B cell (primary cell): ENCODE results near the gene TRPC6. TPM values are rescaled to one million over a fixed set of nuclear protein-coding genes. Genes with fewer than 3 reads are reported as not detected.

Experiments
- ATAC-seq: fragments of 200-7000 bp; cut with Tn5 transposase; one replicate; pipeline ENCODE4 v1.10.0; 2021; ENCODE audit warnings: low read depth, mild to moderate bottlenecking, moderate number of reproducible peaks, moderate library complexity
- CTCF ChIA-PET: fragments of 350-600 bp; sonication (Branson Sonifier 250); formaldehyde crosslinking; loops from one replicate; lab custom pipeline; 2021; ENCODE audit warnings: antibody characterized with exemption, inconsistent platforms; lab: Charles Lee
- POLR2A ChIA-PET: fragments of 350-600 bp; sonication (Branson Sonifier 250); formaldehyde crosslinking; loops from one replicate; lab custom pipeline; 2021; ENCODE audit warnings: antibody characterized with exemption; lab: Charles Lee
- DNase-seq: peaks from one replicate; pipeline ENCODE4 v3.0.0; 2013
- H2AFZ ChIP-seq: 2 replicates; pipeline ENCODE4 v1.6.1; 2012; ENCODE audit warnings: mild to moderate bottlenecking, low read depth, low read length; ENCODE audit not compliant: insufficient read depth, poor library complexity, severe bottlenecking
- H3K27ac ChIP-seq, 2 donors: 1 replicate in 1 of 2; 2 replicates in 1 of 2; pipeline ENCODE4 v1.5.1; 2012 to 2013; ENCODE audit warnings: low read length in 2 of 2, mild to moderate bottlenecking in 2 of 2, moderate library complexity in 1 of 2
- H3K27me3 ChIP-seq, 4 experiments: fragments of 200-600 bp in 1 of 4; sonication (generic) in 1 of 4; replicated peaks in 1 of 4; 1 replicate in 2 of 4; 2 replicates in 2 of 4; pipeline versions ENCODE4 v1.6.1 to v1.7.0; 2013 to 2016; ENCODE audit warnings: low read length in 3 of 4, mild to moderate bottlenecking in 2 of 4, mixed read lengths in 1 of 4, moderate library complexity in 1 of 4; ENCODE audit not compliant: insufficient read depth in 4 of 4, control insufficient read depth in 3 of 4; ENCODE audit errors: control extremely low read depth in 1 of 4
- H3K36me3 ChIP-seq, 2 experiments: replicated peaks in 1 of 2; 1 replicate in 1 of 2; 2 replicates in 1 of 2; pipeline versions ENCODE4 v1.6.1 to v1.7.1; 2013; ENCODE audit warnings: low read length in 1 of 2; ENCODE audit not compliant: insufficient read depth in 2 of 2, control insufficient read depth in 1 of 2; ENCODE audit errors: control extremely low read depth in 1 of 2, extremely low read depth in 1 of 2
- H3K4me1 ChIP-seq, 2 donors: fragments of 200-600 bp in 1 of 2; sonication (generic) in 1 of 2; 1 replicate in 1 of 2; 2 replicates in 1 of 2; pipeline versions ENCODE4 v1.5.1 to v1.6.1; 2013 to 2017; ENCODE audit warnings: low read length in 2 of 2; ENCODE audit not compliant: control insufficient read depth in 2 of 2, insufficient read depth in 2 of 2
- H3K4me2 ChIP-seq: replicated peaks from 2 replicates; pipeline ENCODE3; 2012; ENCODE audit warnings: mild to moderate bottlenecking, low read depth, low read length; ENCODE audit not compliant: poor library complexity, severe bottlenecking
- H3K4me3 ChIP-seq, 5 experiments: fragments of 200-600 bp in 1 of 5; sonication (generic) in 1 of 5; 1 replicate in 3 of 5; 2 replicates in 2 of 5; pipeline versions ENCODE4 v1.5.1 to v1.7.0; 2011 to 2016; ENCODE audit warnings: low read length in 4 of 5, mild to moderate bottlenecking in 4 of 5, low read depth in 2 of 5, control low read depth in 1 of 5, moderate library complexity in 1 of 5; ENCODE audit not compliant: insufficient read depth in 1 of 5; ENCODE audit errors: control extremely low read depth in 1 of 5, extremely low read depth in 1 of 5
- H3K79me2 ChIP-seq: fragments of 200-600 bp; sonication (generic); one replicate; pipeline ENCODE4 v1.6.0; 2016; ENCODE audit warnings: low read length; ENCODE audit not compliant: control insufficient read depth, insufficient read depth
- H3K9ac ChIP-seq: fragments of 200-600 bp; sonication (generic); 2 replicates; pipeline ENCODE4 v1.6.1; 2017; ENCODE audit warnings: mild to moderate bottlenecking, low read length, moderate library complexity
- H3K9me3 ChIP-seq, 3 donors: one replicate each; pipeline versions ENCODE4 v1.6.1 to v1.7.1; 2013; ENCODE audit warnings: low read length in 2 of 3; ENCODE audit not compliant: control insufficient read depth in 2 of 3, insufficient read depth in 1 of 3; ENCODE audit errors: control extremely low read depth in 1 of 3
- H4K20me1 ChIP-seq: 2 replicates; pipeline ENCODE4 v1.6.0; 2012; ENCODE audit warnings: mild to moderate bottlenecking, low read length; ENCODE audit not compliant: insufficient read depth, control insufficient read depth, poor library complexity, severe bottlenecking
- H3K27ac Mint-ChIP-seq: one replicate; pipeline ENCODE4 v1.8.0; 2021; ENCODE audit warnings: mixed read lengths
- H3K27me3 Mint-ChIP-seq: one replicate; pipeline ENCODE4 v1.8.0; 2021; ENCODE audit warnings: mixed read lengths
- H3K4me1 Mint-ChIP-seq: one replicate; pipeline ENCODE4 v1.8.0; 2021; ENCODE audit warnings: mixed read lengths
- H3K4me3 Mint-ChIP-seq: one replicate; pipeline ENCODE4 v1.8.0; 2021; ENCODE audit warnings: mixed read lengths
- H3K9me3 Mint-ChIP-seq: one replicate; pipeline ENCODE4 v1.8.0; 2022; ENCODE audit warnings: mixed read lengths; ENCODE audit not compliant: insufficient read depth
- CTCF ChIP-seq: fragments of 200-600 bp; IDR thresholded peaks from one replicate; pipeline ENCODE4 v1.8.0; 2022; ENCODE audit warnings: antibody characterized with exemption, mild to moderate bottlenecking
- EZH2 ChIP-seq: IDR thresholded peaks from 2 replicates; pipeline ENCODE4 v1.6.1; 2012; ENCODE audit warnings: borderline replicate concordance, low read depth, mild to moderate bottlenecking, moderate library complexity, low read length; ENCODE audit not compliant: insufficient read depth, poor library complexity, severe bottlenecking
- WGBS: methylation state at CpG from one replicate; pipeline ENCODE4 v1.1.5; 2013; ENCODE audit warnings: missing lambda C conversion rate; ENCODE audit not compliant: insufficient coverage; 5-methylcytosine and 5-hydroxymethylcytosine counted together
- intact Hi-C: fragments of 100-400 bp; cut with micrococcal nuclease; formaldehyde crosslinking; loops from one replicate; pipeline ENCODE4 v1.10.0; 2022
- polyA plus RNA-seq: library from polyadenylated mRNA; depleted of rRNA; stranded (reverse); fragments of >200 nt; gene quantifications from 2 replicates; pipeline ENCODE4 v1.2.3, GENCODE V29; 2012
- total RNA-seq, 2 donors: library from RNA; stranded (reverse); fragments of 120-200 nt in 1 of 2; gene quantifications; 1 replicate in 1 of 2; 2 replicates in 1 of 2; pipeline versions ENCODE4 v1.2.3 to v1.2.4, GENCODE V29; 2013 to 2022

Gene TRPC6
- total and polyA plus RNA-seq, 2 donors (not counting 1 experiment from before 2014, with no cell fraction given), result 0.01 TPM; not detected in 1

DNA sequence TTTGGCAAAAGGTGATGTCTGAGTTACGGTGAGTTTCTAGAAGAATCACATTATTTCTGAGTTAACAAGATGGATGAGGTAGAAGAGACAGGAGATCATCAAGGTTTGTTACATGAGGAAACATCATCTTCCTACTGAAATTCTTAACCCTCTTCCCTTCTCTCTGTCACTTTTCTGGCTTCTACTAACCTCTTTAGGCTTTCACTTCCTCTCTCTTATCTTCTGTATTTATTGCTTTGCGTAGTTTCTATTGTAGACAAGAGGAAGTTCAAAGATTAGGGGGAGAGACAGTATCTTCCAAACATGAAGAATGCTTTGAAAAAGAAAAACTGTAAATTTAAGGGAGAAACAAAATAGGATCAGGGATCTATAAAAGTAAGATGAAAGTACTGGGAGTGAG lies 75.4 kb downstream of the TRPC6 start:
- no peak overlapping the region for H3K4me2 ChIP-seq

GRCh38 chr11:101498891-101499290 lies 84.9 kb downstream of the TRPC6 start:
- no peak overlapping the region for H3K4me3 ChIP-seq
- H3K4me1 Mint-ChIP-seq, result no peaks in the 10 kb centered on the region
- ChIA-PET CTCF (no interaction called here), POLR2A (no interaction called here)
- no peak overlapping the region for H3K4me3 Mint-ChIP-seq
- no peaks in the 10 kb centered on the region for H3K4me1 ChIP-seq
- no peak for TF ChIP-seq EZH2
- no peak for TF ChIP-seq CTCF
- H3K27me3 Mint-ChIP-seq, result no peaks in the 10 kb centered on the region
- H3K9ac ChIP-seq, result no peak overlapping the region
- ATAC-seq, result no peak
- DNase-seq, result no peak
- no peak overlapping the region for H3K4me2 ChIP-seq
- no peak overlapping the region for H2AFZ ChIP-seq
- intact Hi-C loops, result no loop called here
- H3K9me3 ChIP-seq, result no peaks in the 10 kb centered on the region
- H3K36me3 ChIP-seq, result no peaks in the 10 kb centered on the region
- no CpG with 5 or more reads among the region's 1 CpG for WGBS
- no peaks in the 10 kb centered on the region for H4K20me1 ChIP-seq
- H3K27me3 ChIP-seq, result no peaks in the 10 kb centered on the region
- no peaks in the 10 kb centered on the region for H3K79me2 ChIP-seq
- no peak overlapping the region for H3K27ac Mint-ChIP-seq
- no peaks in the 10 kb centered on the region for H3K9me3 Mint-ChIP-seq
- H3K27ac ChIP-seq, result no peak overlapping the region

More for the DNA sequence above, 75.4 kb downstream of the TRPC6 start:
- Histone ChIP-seq H3K9me3 (no peaks in the 10 kb centered on the region), H3K79me2 (no peaks in the 10 kb centered on the region), H3K36me3 (no peaks in the 10 kb centered on the region), H3K27ac (no peak overlapping the region), H3K27me3 (no peaks in the 10 kb centered on the region), H3K9ac (no peak overlapping the region), H3K4me1 (peaks cover 0 to 6% of the 10 kb centered on the region in 2 donors), H3K4me3 (no peak overlapping the region), H2AFZ (no peak overlapping the region), H4K20me1 (no peaks in the 10 kb centered on the region)
- ATAC-seq (no peak), DNase-seq (peak; percentile 31)
- intact Hi-C loops, result no loop called here
- Mint-ChIP-seq H3K27ac (no peak overlapping the region), H3K9me3 (no peaks in the 10 kb centered on the region), H3K4me3 (no peak overlapping the region), H3K27me3 (no peaks in the 10 kb centered on the region), H3K4me1 (peaks cover 7% of the 10 kb centered on the region)
- WGBS, result no CpG with 5 or more reads among the region's 2 CpGs
- CTCF ChIA-PET, result no interaction called here
- POLR2A ChIA-PET, result no interaction called here
- TF ChIP-seq EZH2 (no peak), CTCF (no peak)
